HEK293 (cell line): Measurements from ENCODE around the gene HECTD3.

Experiments
- CTCF ChIP-seq: fragments of 450-650 bp; formaldehyde crosslinking; IDR thresholded peaks from 2 replicates; pipeline ENCODE4 v1.5.1; 2016; ENCODE audit warnings: missing biosample characterization, missing genetic modification characterization
- SETDB1 ChIP-seq: IDR thresholded peaks from one replicate; pipeline ENCODE4 v1.6.1; 2017; ENCODE audit warnings: mild to moderate bottlenecking, low read length, moderate library complexity, mixed read lengths; ENCODE audit not compliant: insufficient read length

- TF ChIP-seq CTCF (no peak), SETDB1 (no peak)
Observed at GRCh38 chr1:45002650-45003645, 8.2 kb downstream of the HECTD3 start.
